ENCODE data around the gene GSK3B.

Gene GSK3B

DNA sequence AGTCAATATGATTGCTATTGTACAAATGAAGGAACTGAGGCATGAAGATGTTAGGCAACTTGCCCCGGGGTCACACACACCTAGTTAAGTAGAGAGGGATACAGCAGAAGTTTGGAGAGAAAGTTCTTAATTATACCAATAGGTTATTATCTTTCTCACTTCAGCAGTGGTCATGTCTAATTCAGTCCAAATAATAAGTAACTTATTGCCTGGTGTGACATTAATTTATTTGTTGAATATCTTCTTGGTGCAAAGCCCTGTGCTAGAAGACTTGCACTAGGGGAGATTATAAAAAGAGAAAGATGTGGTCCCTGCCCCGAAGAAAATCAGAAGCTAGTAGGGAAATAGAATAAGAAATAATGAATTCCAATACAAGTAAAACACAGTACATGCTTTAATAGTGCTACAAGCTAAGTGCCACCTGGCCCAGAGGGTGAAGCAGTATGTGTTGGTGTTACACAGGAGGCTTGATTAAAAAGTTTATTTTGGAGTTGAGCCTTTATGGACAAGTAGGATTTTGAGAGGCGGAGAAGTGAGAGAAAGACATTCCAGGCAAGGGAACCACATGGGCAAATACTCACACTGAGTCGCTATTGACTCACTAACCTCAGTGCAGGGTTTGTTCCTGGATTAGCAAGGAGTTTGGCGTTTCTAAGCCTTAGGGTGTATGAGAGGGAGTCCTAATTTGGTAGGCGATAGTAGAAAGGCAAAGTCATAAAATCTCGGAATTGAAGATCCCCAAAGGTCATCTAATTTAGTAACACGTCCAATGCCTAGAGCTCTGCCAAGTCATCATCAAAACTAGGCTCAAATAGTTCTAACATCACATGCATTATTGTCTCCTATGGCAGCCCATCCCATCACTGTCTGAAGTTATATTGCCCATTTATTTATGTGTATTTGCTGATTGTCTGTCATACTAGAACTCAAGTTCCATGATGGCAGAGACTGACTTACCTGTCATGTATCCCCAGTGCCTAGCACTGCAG is 19.2 kb upstream of the GSK3B start:
- TF ChIP-seq GATA1 (IDR thresholded peaks at IDR 0.05; ENCODE audit: low read depth, low read length), result no peak
- TF ChIP-seq POLR2A (IDR thresholded peaks at IDR 0.05; ENCODE audit: low read length), result no peak
- no peak for DNase-seq

DNA sequence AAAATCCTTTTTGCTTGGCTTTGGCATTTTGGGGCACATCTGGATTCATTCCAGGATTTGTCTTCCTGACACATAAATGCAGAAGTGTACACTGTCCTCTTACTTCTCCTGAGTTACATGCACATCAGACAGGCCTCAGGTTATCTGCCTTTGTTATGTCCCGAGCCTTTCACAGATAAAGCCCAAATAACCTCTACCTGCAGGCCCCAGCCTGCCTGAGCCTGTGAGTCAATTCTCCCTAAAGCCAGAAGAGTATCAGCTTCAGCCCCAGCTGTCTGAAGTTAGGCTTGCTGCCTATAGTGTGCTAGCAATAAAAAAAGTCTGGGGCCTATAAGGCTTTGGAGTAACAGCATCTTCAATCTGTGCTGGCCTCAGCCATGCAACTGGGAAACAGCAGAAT is 17.7 kb upstream of the GSK3B start:
- TF ChIP-seq GATA1 (IDR thresholded peaks at IDR 0.05; ENCODE audit: low read depth, low read length) (no peak), POLR2A (IDR thresholded peaks at IDR 0.05; ENCODE audit: low read length) (no peak)
- DNase-seq, result no peak

DNA sequence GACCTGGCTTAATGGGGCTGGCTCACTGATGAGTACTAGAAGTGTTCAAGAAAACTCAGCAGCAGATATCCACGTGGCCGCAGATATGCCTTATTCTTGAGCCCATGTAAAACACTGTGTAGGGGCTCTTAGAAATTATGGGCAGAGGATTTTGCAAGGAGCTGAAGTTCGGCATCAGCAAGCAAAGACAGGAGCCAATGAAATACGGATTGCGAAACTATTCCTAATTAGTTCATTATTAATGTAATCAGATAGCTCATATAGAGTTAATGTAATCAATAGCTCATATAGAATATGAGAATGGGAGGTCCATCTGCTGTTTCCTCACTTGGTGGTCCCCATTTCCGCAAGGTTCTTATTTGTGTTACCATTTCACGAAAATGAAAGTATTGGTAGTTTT is 9.0 kb upstream of the GSK3B start:
- TF ChIP-seq GATA1 (IDR thresholded peaks at IDR 0.05; ENCODE audit: low read depth, low read length) (no peak), POLR2A (IDR thresholded peaks at IDR 0.05; ENCODE audit: low read length) (no peak)
- DNase-seq, result no peak

DNA sequence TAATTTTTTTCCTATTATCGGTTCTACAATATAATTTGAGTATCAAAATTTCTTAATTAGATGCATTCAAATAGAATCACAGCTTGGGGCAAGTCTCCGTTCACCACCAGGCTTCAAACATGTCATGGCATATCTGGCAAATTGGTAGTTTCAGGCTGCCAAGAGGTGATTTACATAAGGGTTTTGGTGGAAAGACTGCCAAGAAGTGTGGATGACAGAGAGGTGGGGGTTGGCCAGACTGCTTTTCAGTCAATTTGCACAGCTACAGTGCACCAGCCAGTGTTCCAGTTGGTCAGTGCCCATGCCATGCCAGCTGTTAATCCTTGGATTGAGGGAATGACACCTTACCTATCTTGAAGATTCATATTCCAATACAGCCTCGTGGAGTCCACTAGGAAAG is 8.4 kb upstream of the GSK3B start:
- no peak for DNase-seq
- no peak for TF ChIP-seq GATA1 (IDR thresholded peaks at IDR 0.05; ENCODE audit: low read depth, low read length)
- TF ChIP-seq POLR2A (IDR thresholded peaks at IDR 0.05; ENCODE audit: low read length), result no peak

DNA sequence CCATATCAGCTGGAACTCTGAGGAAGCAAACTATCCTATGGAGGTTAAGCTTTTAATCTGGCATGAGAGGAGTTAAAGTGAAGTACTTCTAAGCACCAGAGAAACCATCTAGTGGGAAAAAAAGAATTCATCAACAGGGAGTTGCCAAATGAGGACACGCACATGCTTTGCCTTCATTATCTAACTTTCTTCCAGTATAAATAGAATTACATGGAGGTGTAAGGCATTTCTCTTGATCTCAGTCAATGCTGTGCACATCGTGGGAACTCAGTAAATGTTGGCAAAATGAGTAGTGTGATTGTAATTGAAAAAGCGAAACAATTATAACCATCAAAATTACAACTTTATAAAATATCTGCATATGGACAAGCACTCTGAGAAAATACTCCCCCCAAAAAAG is 8.0 kb upstream of the GSK3B start:
- no peak for TF ChIP-seq GATA1 (IDR thresholded peaks at IDR 0.05; ENCODE audit: low read depth, low read length)
- no peak for DNase-seq

DNA sequence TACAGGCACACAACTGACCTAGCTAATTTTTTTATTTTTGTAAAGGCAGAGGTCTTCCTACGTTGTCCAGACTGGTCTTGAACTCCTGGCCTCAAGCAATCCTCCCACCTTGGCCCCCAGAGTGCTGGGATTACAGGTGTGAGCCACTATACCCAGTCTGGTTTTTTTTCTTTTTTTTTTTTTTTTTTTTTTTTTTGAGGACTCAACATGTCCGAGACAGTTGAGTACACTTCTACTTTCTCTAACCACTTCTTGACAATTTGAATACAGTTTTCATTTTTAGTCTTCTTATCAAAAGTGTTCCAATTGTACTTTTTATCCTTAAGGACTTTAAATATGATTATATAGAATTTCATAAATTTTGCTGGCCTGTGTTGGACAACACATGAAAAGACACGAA is 7.4 kb upstream of the GSK3B start:
- no peak for DNase-seq
- TF ChIP-seq GATA1 (IDR thresholded peaks at IDR 0.05; ENCODE audit: low read depth, low read length) (no peak), POLR2A (IDR thresholded peaks at IDR 0.05; ENCODE audit: low read length) (no peak)

DNA sequence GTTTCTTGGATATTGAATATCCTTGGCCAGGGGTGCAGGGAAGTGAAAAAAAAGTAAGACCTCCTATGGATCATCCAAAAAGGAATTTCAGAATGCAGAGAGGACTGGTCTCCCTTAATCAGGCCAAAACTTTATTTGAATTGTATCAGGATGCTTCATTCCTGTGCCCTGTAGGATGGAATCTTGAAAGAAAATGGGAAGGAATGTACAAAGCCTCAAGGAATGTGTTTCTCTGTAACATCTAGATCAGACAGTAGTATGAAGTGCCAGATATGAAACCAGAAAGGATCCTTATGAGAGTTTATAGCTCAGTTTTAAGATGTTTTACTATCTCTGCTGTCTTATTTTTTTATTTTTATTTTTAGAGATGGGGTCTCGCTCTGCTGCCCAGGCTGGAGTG is 6.5 kb upstream of the GSK3B start:
- no peak for DNase-seq
- TF ChIP-seq GATA1 (IDR thresholded peaks at IDR 0.05; ENCODE audit: low read depth, low read length) (no peak), POLR2A (IDR thresholded peaks at IDR 0.05; ENCODE audit: low read length) (no peak)

DNA sequence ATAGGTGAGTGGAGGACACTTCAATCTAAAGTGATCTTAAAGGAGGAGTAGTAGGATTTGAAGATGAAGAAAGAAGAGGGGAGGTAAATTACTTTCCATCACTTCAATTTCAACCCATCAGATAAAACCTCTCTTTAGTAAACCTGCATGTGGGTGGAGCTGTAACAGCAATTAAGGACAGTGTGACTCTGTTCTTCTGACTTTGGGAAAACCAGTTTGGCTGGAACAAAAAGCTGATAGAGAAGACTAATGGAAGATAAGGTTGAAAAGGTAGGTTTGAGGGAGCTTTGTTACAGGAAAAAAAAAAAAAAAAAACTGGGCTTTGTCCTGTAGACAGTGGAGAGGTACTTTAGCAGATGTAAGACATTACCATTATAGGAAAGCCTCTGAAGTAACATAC is 4.5 kb upstream of the GSK3B start:
- no peak for DNase-seq
- no peak for TF ChIP-seq GATA1 (IDR thresholded peaks at IDR 0.05; ENCODE audit: low read depth, low read length)

DNA sequence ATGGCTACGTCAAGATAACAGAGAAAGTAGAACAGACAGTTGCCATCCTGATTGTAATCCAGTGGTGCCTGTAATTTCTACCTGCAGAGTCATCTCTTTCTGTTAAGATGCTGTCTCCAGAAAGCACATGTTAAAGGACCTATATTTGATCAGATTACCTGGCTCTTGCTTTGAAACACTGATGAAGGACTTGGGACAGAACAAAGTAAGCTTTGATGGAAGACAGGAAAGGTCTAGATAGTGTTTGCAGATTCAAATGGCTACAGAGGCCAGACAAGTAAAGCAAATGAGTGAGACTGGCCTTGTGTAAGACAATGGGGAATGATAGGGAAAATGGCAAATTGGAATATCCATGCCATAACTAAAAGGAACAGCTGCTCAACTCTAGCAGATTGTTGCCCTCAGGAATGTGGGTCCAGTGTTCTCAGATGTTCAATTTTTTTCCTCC is 1.8 kb upstream of the GSK3B start:
- no peak for TF ChIP-seq GATA1 (IDR thresholded peaks at IDR 0.05; ENCODE audit: low read depth, low read length)
- TF ChIP-seq POLR2A (IDR thresholded peaks at IDR 0.05; ENCODE audit: low read length), result no peak
- no peak for DNase-seq

DNA sequence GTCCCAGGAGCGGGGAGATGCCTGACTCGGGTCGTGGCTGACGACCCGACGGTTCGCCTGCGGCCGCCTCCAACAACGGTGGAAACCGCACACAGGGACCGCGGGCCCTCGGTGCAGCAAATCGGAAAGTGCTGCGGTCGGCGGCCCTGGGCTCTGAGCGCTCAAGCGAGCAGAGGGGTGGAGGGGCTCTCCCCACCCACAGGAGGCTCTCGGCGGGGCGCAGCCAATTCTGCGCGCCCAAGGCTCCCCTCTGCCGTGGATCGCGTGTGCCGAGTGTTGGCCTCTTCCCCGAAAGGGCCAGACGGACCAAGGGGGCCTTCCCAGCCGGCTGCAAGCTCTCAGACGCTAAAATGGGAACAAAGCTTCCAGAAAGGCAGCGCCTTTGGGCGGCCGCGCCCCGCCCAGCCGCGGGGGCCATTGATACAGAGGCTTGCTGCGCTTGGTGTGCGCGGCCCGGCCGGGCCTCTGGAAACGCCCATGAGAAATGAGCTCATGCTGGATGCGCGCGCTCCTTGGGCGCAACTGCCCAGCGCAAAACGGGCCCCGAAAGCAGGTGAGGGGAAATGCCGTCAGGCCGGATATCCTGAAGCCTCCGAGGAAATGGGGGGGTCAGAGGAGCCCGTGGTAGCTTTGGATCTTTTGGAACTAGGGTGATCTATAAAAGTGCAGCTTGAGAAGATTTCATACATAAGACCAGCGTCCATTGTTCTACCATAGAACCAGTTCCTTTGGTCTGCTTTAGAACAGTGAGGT is 1.2 kb upstream of the GSK3B start:
- TF ChIP-seq GATA1 (IDR thresholded peaks at IDR 0.05; ENCODE audit: low read depth, low read length), result no peak
- peak; percentile 98 for TF ChIP-seq POLR2A (IDR thresholded peaks at IDR 0.05; ENCODE audit: low read length)
- DNase-seq, result peak; percentile 94

DNA sequence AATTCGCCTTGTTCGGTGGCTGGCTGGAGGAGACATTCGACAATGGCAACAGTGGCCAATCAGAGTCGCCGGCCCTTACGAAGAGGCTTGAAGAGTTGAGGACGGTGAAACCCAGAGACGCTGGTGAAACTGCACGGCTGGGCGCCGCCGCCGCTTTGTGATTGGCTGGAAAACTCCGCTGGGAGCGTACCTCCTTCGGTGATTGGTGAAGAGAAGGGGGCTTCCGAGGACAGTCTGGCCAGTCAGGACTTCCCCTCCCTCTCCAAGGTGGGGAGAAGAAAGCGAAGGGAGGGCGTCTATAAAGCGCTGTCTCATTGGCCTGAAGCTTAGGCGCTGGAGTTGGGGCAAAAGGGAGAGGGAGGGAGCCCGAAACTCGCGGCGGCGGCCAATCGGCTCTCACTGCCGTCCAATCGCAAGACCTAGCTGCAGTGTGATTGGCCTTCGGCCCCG is 554 bp upstream of the GSK3B start:
- peak; percentile 99 for DNase-seq
- TF ChIP-seq GATA1 (IDR thresholded peaks at IDR 0.05; ENCODE audit: low read depth, low read length), result no peak
- TF ChIP-seq POLR2A (IDR thresholded peaks at IDR 0.05; ENCODE audit: low read length), result no peak

DNA sequence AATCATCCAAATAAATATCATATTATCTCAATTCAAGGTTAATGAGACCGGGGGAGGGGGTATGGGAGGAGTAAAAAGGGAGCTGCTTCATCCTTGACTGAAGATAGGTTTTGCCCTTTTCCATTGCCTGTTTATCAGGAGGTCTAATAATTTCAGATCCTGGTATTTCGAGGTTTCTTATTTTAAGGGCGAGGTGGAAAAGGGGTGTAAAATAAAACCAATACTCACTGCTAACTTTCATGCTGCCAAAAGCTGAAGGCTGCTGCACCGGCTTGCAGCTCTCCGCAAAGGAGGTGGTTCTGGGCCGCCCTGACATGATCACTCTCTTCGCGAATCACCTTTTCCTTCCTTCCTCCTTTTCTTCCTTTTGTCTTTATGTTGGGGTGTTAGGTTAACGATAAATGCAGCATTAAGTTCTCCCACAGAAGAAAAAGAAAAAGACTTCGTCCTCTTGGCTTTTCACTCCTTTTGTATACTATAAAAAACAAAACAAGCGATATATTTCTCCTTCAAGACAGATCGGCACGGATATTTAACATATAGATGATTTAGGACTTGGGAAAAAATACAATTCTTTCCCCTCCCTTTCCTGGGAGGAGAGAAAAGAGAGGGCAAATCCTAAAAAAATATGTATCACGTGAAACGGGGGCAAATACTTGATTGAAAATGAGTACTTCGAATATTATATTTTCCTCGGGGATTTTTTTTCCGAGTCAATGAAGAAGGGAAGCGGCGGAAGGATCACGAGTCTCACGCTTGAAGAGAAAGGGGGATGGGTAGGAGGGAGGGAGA is 932 bp downstream of the GSK3B start:
- DNase-seq, result peak; percentile 55 to 66
- TF ChIP-seq POLR2A (IDR thresholded peaks at IDR 0.05; ENCODE audit: low read length) (no peak), GATA1 (IDR thresholded peaks at IDR 0.05; ENCODE audit: low read depth, low read length) (no peak)

DNA sequence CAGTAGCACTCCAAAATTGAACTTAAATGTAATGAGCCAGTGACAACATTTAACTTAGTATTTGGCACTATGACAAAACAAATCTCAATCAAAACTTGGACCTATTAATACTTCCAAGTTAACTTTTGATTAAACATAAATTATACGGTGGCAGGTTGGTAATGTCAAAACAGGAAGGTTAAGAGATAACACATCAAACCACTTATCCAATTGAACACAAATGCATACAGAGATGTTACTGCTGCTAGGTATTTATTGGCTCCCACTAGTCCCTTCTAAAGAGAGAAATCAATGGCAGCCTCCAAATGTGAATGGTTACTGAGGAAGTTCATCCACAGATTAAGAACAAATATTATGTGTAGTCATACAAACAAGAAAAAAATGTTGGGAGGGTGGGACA is 1.8 kb downstream of the GSK3B start:
- TF ChIP-seq GATA1 (IDR thresholded peaks at IDR 0.05; ENCODE audit: low read depth, low read length), result no peak
- TF ChIP-seq POLR2A (IDR thresholded peaks at IDR 0.05; ENCODE audit: low read length), result no peak
- DNase-seq, result peak; percentile 20 to 41

DNA sequence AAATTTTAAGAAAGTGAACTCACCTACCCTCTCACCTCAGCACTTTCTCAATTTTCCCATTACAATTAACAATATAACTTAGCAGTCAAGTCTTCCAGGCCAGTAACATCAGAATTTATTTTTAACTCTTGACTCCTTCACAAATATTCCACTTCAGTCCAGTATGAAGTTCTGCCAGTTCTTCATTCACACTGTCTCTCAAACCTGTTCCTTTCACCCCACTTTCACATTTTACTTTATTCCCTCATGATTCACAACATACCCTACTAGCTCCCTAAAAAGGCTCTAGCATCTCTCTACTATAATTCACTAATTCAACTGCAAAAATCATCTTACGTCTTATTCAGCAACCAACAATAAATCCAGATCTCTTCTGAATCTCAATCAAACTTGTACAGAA is 3.8 kb downstream of the GSK3B start:
- peak in 1 of 2 experiments; percentile 15 for DNase-seq
- TF ChIP-seq GATA1 (IDR thresholded peaks at IDR 0.05; ENCODE audit: low read depth, low read length), result no peak
- TF ChIP-seq POLR2A (IDR thresholded peaks at IDR 0.05; ENCODE audit: low read length), result no peak

All from erythroblast (primary cell).